Renal cortical epithelial cell (primary cell): ENCODE data around the gene LRRC63. TPM values are rescaled to one million over a fixed set of nuclear protein-coding genes. Genes with fewer than 3 reads are reported as not detected.
"Not testable (repeated sequence)": the region's sequence is repeated elsewhere in the genome, so short reads cannot be mapped to it uniquely, and the experiment has no call there.

Experiments
- DNase-seq: peaks from one replicate; pipeline ENCODE4 v3.0.0-alpha.2; 2011; ENCODE audit warnings: low read depth
- total RNA-seq: library from RNA; depleted of rRNA; stranded (reverse); fragments of >200 nt; gene quantifications from 2 replicates; pipeline ENCODE4 v1.2.3, GENCODE V29; 2014

The LRRC63 gene
- 0.20 TPM in 1 of 2 replicates, not detected in the other for total RNA-seq

GRCh38 chr13:46211483-46212351, at the start of gene LRRC63:
Gene LRRC63, plus strand, starts transcription at chr13:46211928. Its CDS starts 1,107 bp downstream, at chr13:46213035.
- DNase-seq = no peak

DNA sequence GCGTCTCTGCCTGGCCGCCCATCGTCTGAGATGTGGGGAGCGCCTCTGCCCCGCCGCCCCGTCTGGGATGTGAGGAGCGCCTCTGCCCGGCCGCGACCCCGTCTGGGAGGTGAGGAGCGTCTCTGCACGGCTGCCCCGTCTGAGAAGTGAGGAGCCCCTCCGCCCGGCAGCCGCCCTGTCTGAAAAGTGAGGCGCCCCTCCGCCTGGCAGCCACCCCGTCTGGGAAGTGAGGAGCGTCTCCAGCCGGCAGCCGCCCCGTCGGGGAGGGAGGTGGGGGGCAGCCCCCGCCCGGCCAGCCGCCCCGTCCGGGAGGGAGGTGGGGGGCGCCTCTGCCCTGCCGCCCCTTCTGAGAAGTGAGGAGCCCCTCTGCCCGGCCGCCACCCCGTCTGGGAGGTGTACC, 49.0 kb upstream of the LRRC63 start:
- not testable (repeated sequence) for DNase-seq

DNA sequence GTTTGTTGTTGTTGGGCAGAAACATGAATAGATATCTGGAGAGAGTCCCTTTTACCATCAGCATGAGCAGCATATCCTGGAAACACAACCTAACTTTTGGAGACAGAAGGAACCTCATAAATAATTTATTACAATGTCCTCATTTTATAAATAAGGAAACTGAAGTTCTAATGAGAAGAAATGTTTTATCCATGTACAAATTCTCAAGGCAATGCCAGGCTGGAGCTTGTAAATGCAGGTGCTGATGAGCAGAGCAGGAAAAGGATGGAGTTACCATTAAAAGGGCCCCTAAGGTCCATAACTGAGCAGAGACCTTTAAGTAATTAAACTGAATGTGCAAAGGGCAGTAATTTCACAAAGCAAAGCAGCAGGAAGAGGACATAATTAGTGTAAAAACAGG, 47.1 kb upstream of the LRRC63 start:
- no peak for DNase-seq

DNA sequence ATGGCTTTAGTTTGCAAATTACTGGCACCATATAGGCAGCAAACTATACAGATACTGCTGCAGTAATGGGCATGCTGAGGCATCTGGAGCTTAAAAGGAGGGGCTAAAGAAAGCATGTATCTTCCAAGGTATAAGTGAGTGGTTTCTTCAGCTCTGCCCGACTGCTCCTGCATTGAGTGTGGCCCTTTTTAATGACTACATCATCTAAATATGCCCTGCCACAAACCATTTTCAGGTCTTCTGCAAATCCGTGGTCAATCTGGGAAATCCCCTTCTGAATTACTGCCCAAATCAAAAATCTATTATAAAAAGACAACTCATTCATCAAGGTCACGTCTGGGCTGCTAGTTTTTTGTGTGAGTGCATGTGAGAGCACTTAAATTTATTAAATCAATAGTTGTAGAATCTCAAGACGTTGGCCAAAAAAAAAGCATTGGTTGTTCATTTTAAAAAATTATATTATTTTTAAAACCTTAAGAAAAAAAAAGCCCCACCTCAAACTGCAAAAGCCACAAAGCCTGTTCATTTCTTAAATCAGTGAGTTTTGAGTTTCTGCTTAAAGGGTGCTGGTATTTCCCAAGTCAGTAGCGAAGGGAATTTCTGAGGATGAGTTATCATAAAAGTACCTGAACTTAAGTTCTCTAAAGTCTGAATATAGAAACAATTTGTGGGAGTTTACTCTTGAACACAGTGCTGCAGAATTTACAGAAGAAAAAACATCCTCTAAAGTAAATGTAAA, 46.1 kb upstream of the LRRC63 start:
- peak; percentile 78 for DNase-seq

- DNase-seq = no peak
These were observed 45.5 kb upstream of the LRRC63 start for GRCh38 chr13:46166224-46166584.

DNA sequence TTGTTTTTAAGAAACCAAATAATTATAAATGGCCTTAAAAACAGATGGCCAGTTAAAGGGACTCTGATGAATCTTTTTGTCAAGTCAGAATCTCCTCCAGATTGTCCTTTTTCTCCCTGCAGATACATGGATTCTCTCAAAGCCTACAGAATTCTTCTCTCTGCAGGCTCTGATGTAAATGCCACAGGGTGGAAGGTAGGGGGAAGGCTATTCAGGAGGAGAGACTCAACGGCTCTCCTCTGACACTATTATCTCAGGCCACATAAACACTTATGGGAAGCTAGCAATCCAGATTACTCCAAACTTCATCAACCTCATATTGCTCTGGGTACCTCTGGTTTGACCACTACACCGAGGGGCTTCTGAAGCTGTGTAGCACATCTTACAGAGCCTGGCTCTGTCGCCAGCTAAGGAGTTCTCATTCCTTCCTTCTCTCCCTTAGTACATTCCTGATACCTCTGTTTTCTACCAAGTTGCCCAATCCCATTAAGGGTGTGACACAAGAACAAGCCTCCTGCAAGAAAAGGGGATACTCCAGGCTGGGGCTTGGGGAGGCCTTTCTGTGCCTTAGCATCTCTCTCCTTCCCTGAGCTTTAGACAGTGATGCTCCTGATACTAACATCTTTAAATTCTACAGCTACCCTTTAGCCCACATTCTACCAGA, 44.6 kb upstream of the LRRC63 start:
- no peak for DNase-seq

DNA sequence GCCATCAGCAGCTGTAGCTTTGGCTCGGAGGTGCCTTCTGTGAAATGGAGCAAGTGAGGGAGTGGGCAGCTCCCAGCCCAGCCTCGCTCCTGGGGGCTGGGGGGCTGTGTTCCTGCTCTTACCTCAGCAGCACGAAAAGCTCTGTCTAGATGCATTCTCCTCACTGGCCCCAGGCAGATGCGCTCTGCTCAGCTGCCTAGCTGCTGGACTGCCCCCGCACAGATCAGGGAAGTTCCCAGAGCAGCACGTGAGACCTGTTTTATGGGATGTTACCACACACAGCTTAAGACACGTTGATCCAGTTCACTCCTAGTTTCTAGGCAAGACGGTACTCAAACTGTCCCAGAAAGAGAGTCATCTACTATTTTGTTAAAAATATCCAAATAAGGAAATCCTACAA, 43.4 kb upstream of the LRRC63 start:
- DNase-seq = peak; percentile 61

DNA sequence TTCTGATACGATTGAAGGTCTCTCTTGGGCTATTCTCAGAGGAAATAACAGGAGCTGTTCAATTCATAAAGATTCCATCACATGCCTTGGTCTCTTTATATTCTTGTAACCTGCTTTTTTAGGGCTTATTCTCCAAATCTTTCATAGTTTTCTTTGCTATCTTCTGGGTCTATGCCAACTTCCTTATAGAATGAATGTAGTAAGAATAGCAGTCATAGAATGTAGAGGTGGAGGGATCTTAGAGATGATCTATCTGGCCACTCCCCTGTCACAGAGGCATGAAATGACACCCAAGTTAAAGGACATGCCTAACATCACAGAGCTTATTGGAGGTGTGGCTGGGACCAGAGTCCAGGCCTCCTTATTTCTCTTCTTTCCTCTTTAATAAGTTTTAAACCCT, 42.9 kb upstream of the LRRC63 start:
- no peak for DNase-seq

- DNase-seq = no peak
These were observed 42.0 kb upstream of the LRRC63 start for GRCh38 chr13:46169758-46170157.

DNA sequence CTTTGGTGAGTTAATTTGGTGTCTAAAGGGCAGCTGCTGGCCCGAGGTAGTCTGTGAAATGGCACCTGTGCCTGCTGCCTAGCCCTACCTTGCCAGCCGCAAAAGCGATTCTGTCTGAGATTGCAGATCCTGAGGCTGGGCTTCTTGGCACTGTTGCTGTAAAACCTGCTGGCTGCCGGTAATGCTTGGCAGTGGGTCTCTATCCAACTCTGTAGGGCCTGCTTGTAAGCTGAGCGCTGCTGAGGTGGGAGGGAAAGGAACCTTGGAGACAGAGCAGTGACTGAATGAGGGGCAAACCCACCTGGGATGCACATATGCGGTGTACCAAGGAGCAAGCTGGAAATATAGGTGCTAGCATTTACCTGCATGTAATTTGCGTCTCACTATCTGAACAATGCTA, 41.5 kb upstream of the LRRC63 start:
- no peak for DNase-seq

DNA sequence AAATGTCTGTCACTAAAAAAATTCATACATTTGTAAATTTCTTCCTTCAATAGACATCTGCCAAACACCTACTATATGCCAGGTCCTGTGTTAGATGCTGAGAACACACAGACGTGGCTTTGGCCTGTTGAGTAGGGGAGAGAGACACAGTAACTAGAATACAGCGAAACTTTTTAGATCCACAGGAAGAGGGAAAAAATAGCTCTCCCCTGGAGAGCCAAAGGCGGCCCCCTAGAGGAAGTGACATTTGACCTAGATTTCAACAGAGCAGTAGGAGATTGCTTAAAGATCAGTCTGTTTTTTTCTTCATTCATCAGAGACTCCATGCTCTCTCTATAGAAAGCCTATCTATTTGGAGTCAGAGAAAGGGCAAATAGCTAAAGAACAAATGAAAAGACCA, 41.0 kb upstream of the LRRC63 start:
- DNase-seq = no peak

DNA sequence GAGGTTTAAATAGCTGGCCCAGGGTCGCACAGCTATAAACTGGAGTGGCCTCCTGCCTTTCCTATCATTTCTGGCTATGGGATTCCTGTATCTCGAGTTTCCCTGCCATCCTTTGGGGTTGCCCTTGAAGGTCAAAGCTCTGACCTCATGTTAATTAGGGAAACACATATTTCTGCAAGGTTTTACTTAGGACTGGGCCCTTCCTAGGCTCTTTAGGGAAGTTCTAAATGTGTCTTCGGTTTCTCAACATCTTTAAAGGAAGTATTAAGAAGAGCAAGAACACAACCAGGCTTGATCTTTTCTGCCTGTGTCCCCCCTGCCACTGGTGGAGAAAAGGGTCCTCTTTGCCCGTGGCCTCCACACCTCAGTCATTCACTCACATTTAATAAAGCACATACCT, 40.5 kb upstream of the LRRC63 start:
- no peak for DNase-seq

- DNase-seq = no peak
These were observed 40.0 kb upstream of the LRRC63 start for GRCh38 chr13:46171739-46172138.

DNA sequence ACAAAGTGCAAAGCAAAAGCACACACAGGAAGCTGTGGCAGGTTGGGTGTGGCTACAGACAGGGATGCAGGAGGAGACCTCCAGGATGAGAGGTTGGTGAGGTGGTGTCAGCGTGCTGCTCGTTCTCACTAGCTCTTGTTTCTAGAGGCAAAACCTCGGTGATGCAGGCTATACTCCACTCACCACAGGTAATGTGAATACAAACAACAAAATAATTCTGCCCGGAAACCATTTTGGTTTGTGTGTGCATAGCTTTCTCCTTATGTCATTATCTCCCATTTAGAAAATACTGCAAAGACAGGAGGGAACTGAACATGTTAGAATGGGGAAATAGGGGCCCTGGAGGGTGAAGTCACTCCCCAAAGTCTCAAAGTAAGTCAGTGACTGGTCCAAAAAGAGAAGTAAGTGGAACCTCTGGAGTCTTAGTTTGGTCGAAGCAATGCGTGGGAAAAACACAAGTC, 39.2 kb upstream of the LRRC63 start:
- no peak for DNase-seq

GRCh38 chr13:46173656-46174055, 38.1 kb upstream of the LRRC63 start:
- DNase-seq = no peak

- DNase-seq = no peak
These were observed 35.0 kb upstream of the LRRC63 start for GRCh38 chr13:46176756-46177155.

GRCh38 chr13:46178143-46178542, 33.6 kb upstream of the LRRC63 start:
- DNase-seq = no peak

- no peak for DNase-seq
These were observed 32.9 kb upstream of the LRRC63 start for GRCh38 chr13:46178821-46179220.

GRCh38 chr13:46179491-46179908, 32.2 kb upstream of the LRRC63 start:
- DNase-seq = no peak

DNA sequence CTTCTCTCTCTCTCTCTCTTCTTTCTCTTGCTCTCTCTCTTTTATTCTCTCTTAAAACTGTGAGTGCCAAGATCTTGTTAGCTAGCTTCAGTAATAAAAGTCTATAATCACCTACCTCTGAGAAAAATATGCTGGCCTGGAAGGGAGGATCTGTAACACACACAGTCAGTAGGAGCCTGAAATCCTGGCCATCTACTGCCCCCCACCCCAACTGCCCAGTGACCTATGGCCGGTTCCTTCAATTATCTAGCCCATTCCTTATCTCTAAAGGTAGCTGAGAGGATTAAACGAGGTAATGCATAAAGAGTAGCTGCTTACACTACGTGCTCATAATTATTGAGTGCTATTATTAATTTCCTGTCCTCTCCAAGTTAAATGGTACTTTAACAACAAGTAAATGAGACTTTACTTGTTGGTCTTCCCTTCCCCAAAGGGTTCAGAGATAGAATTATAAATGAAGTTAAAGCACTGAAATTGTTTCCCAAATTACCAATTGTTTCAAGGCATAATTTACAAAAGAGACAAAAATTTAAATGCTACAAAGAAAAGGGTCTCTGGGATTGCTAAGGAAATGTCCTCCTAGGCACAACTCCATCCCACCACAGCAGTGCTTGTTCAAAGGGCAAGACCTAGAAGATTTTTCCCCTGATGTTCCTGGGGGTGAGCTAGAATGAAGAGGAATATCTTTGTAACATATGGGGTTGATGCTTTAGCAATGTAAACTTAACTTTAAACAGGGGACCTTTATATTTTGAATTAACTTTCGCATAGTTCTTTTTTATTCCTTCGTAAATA, 31.6 kb upstream of the LRRC63 start:
- DNase-seq = no peak

GRCh38 chr13:46181377-46181839, 30.3 kb upstream of the LRRC63 start:
- no peak for DNase-seq
